ENCODE measurements around the gene TMEM184B. TPM values are rescaled to one million over a fixed set of nuclear protein-coding genes. Genes with fewer than 3 reads are reported as not detected.

The TMEM184B gene
- total and polyA plus RNA-seq, 4 donors = 7.5 to 12.6 (median 9.9) TPM

GRCh38 chr22:38316364-38317121 is 43.7 kb upstream of the TMEM184B start:
- Histone ChIP-seq H3K4me3 (ENCODE audit: low read depth in 1 of 3, low read length in 3 of 3) (peak overlapping the region; percentile 15 to 80 (median 44)), H3K9ac (ENCODE audit: low read depth in 1 of 2, low read length in 2 of 2) (peak overlapping the region; percentile 53 to 63), H3K9me3 (ENCODE audit: control insufficient read depth in 4 of 4, low read length in 3 of 4) (no peaks in the 10 kb centered on the region), H3K4me1 (ENCODE audit: control insufficient read depth in 4 of 4, insufficient read depth in 4 of 4, low read length in 3 of 4) (peaks cover 0 to 6% (median 2%) of the 10 kb centered on the region in 4 donors), H3K27ac (ENCODE audit: low read depth in 1 of 2, low read length in 2 of 2) (peak overlapping the region; percentile 87 to 92), H3K27me3 (ENCODE audit: control insufficient read depth in 4 of 4, insufficient read depth in 4 of 4, low read length in 3 of 4) (no peaks in the 10 kb centered on the region), H3K36me3 (ENCODE audit: control insufficient read depth in 4 of 4, insufficient read depth in 3 of 4, low read depth in 1 of 4, low read length in 3 of 4) (peaks cover 0 to 3% (median 1%) of the 10 kb centered on the region in 4 donors)
- no peak for TF ChIP-seq ATF3 (IDR thresholded peaks at IDR 0.05)
- TF ChIP-seq HNF4G (IDR thresholded peaks at IDR 0.05) = no peak
- no peak for TF ChIP-seq FOXA2 (IDR thresholded peaks at IDR 0.05)
- no peak for TF ChIP-seq SP1 (IDR thresholded peaks at IDR 0.05)
- no peak for TF ChIP-seq TAF1 (conservative IDR thresholded peaks at IDR 0.05)
- no peak for TF ChIP-seq NR2F2 (IDR thresholded peaks at IDR 0.05)
- no peak for TF ChIP-seq MAX (IDR thresholded peaks at IDR 0.05)
- no peak for TF ChIP-seq GABPA (IDR thresholded peaks at IDR 0.05 in 1 of 2, conservative IDR thresholded peaks at IDR 0.05 in 1 of 2)
- no peak for TF ChIP-seq HNF4A (conservative IDR thresholded peaks at IDR 0.05)
- TF ChIP-seq EGR1 (IDR thresholded peaks at IDR 0.05; ENCODE audit: low read depth in 2 of 2) = no peak
- no peak for TF ChIP-seq RXRA (IDR thresholded peaks at IDR 0.05)
- no peak for TF ChIP-seq JUND (IDR thresholded peaks at IDR 0.05)
- no peak for TF ChIP-seq RAD21 (IDR thresholded peaks at IDR 0.05)
- no peak for TF ChIP-seq YY1 (IDR thresholded peaks at IDR 0.05)
- no peak for TF ChIP-seq FOXA1 (IDR thresholded peaks at IDR 0.05)
- TF ChIP-seq REST (IDR thresholded peaks at IDR 0.05) = no peak
- TF ChIP-seq ZBTB33 (IDR thresholded peaks at IDR 0.05) = no peak
- no peak for TF ChIP-seq CTCF (IDR thresholded peaks at IDR 0.05; ENCODE audit: low read depth, low read length, missing input control)
- no peak for DNase-seq (ENCODE audit: low spot score)
- WGBS = 4% methylated on average over 52 of the region's 52 CpGs

Data from liver (tissue), 9 donors.